Measurements from ENCODE around the gene NOP14.

- TF ChIP-seq POLR2AphosphoS5 (IDR thresholded peaks at IDR 0.05) (no peak), POLR2A (IDR thresholded peaks at IDR 0.05; ENCODE audit: low read depth) (no peak), CTCF (IDR thresholded peaks at IDR 0.05) (no peak)
These were observed 54.5 kb downstream of the NOP14 start for GRCh38 chr4:2908686-2909085.
